AG09319 (cell line): Measurements from ENCODE around the gene PPIL4.
"Not testable (repeated sequence)": the region's sequence is repeated elsewhere in the genome, so short reads cannot be mapped to it uniquely, and the experiment has no call there.

ENCODE experiments used
- DNase-seq: peaks from one replicate; pipeline ENCODE4 v3.0.0-alpha.2; 2010; ENCODE audit warnings: low read depth; ENCODE audit errors: extremely low read depth
- CTCF ChIP-seq: IDR thresholded peaks from 2 replicates; pipeline ENCODE4 v1.5.1; 2011; ENCODE audit warnings: low read depth, mild to moderate bottlenecking, inconsistent platforms, low read length, moderate library complexity

Gene PPIL4

GRCh38 chr6:149503276-149503675 is 42.6 kb downstream of the PPIL4 start:
- no peak for DNase-seq
- TF ChIP-seq CTCF, result no peak

- no peak for DNase-seq
- no peak for TF ChIP-seq CTCF
Observed at GRCh38 chr6:149501768-149502167, 44.1 kb downstream of the PPIL4 start.

GRCh38 chr6:149501201-149501600 is 44.6 kb downstream of the PPIL4 start:
- no peak for DNase-seq
- no peak for TF ChIP-seq CTCF

- no peak for TF ChIP-seq CTCF
Observed at GRCh38 chr6:149500096-149500495, 45.7 kb downstream of the PPIL4 start.

GRCh38 chr6:149499066-149499465 is 46.8 kb downstream of the PPIL4 start:
- no peak for TF ChIP-seq CTCF
- DNase-seq, result peak; percentile 28

More at GRCh38 chr6:149500096-149500495, 45.7 kb downstream of the PPIL4 start:
- DNase-seq, result no peak

- TF ChIP-seq CTCF, result no peak
- DNase-seq, result no peak
Observed at GRCh38 chr6:149497365-149497764, 48.5 kb downstream of the PPIL4 start.

GRCh38 chr6:149496597-149496996 is 49.2 kb downstream of the PPIL4 start:
- DNase-seq, result peak; percentile 36

- DNase-seq, result not testable (repeated sequence)
Observed at GRCh38 chr6:149495349-149496016, 50.4 kb downstream of the PPIL4 start.

- DNase-seq, result not testable (repeated sequence)
Observed at GRCh38 chr6:149494810-149495209, 51.0 kb downstream of the PPIL4 start.
